22Rv1 (cell line): ENCODE measurements around the gene ZRANB2.

Source experiments
- CTCF ChIP-seq: fragments of 450-650 bp; IDR thresholded peaks from 2 replicates; pipeline ENCODE4 v1.5.1; 2017; ENCODE audit warnings: mild to moderate bottlenecking
- ZFX ChIP-seq: fragments of 450-650 bp; IDR thresholded peaks from 2 replicates; pipeline ENCODE4 v1.6.1; 2017; ENCODE audit warnings: antibody characterized with exemption, borderline replicate concordance

GRCh38 chr1:71071720-71072119 is 9.1 kb downstream of the ZRANB2 start:
- TF ChIP-seq CTCF (no peak), ZFX (no peak)
